ENCODE data around the gene PCNT. TPM values are rescaled to one million over a fixed set of nuclear protein-coding genes. Genes with fewer than 3 reads are reported as not detected.

PCNT gene
- total RNA-seq, 1 experiment from 2014 or later = 41.0 TPM

- no peak for TF ChIP-seq SOX15 (CRISPR knock-in tag; IDR thresholded peaks at IDR 0.05)
- TF ChIP-seq TEAD1 (CRISPR knock-in tag; IDR thresholded peaks at IDR 0.05) = no peak
- no peak for TF ChIP-seq NR1H2 (CRISPR knock-in tag; IDR thresholded peaks at IDR 0.05)
- no peak for TF ChIP-seq EMX1 (CRISPR knock-in tag; IDR thresholded peaks at IDR 0.05)
- no peak for TF ChIP-seq NR3C1 (CRISPR knock-in tag; conservative IDR thresholded peaks at IDR 0.05; ENCODE audit: low read depth)
- no peak for TF ChIP-seq OVOL2 (CRISPR knock-in tag; IDR thresholded peaks at IDR 0.05; ENCODE audit: borderline replicate concordance)
- no peak for TF ChIP-seq ATF2 (CRISPR knock-in tag; IDR thresholded peaks at IDR 0.05; ENCODE audit: borderline replicate concordance, low read depth)
- TF ChIP-seq ATF3 (CRISPR knock-in tag; conservative IDR thresholded peaks at IDR 0.05) = no peak
Measured at GRCh38 chr21:46317710-46318463, 6.1 kb upstream of the PCNT start (continued).

GRCh38 chr21:46318464-46318845, 5.5 kb upstream of the PCNT start:
- ChIA-PET CTCF (no interaction called here), POLR2A (interaction anchor here (0.6 kb wide), 1 partner anchor 762 kb away, joined by 3 read pairs; no protein-coding TSS in a partner anchor)
- TF ChIP-seq ETV6 (CRISPR knock-in tag; IDR thresholded peaks at IDR 0.05) (no peak), ZMAT4 (CRISPR knock-in tag; IDR thresholded peaks at IDR 0.05) (no peak), ZSCAN18 (CRISPR knock-in tag; IDR thresholded peaks at IDR 0.05) (no peak), ZNF317 (CRISPR knock-in tag; IDR thresholded peaks at IDR 0.05; ENCODE audit: borderline replicate concordance, low read depth) (no peak), AR (CRISPR knock-in tag; IDR thresholded peaks at IDR 0.05) (no peak), HMGXB4 (CRISPR knock-in tag; IDR thresholded peaks at IDR 0.05) (no peak), SMAD3 (CRISPR knock-in tag; IDR thresholded peaks at IDR 0.05; ENCODE audit: borderline replicate concordance) (0 out of 2 replicates have a peak, but pooled peaks have one; percentile 16), FOXP4 (CRISPR knock-in tag; IDR thresholded peaks at IDR 0.05) (no peak)
- peak; percentile 3; the same call in 1 of the 2 replicates for ATAC-seq
- Mint-ChIP-seq H3K36me3 (peaks cover 17% of the 10 kb centered on the region), H3K27ac (peak overlapping the region; percentile 32; the same call in 1 of the 2 replicates), H3K9me3 (no peaks in the 10 kb centered on the region), H3K4me3 (no peak overlapping the region), H3K27me3 (ENCODE audit: low read depth) (no peaks in the 10 kb centered on the region), H3K4me1 (peaks cover 34% of the 10 kb centered on the region)
- DNase-seq (ENCODE audit: low spot score) = no peak
